OCI-M1 (cell line): ENCODE measurements around the gene WFS1.

Experiments
- DNase-seq: peaks from one replicate; lab custom pipeline; 2025; lab: John Stamatoyannopoulos, UW

WFS1 gene

GRCh38 chr4:6299875-6300274 is 30.2 kb downstream of the WFS1 start:
- no peak for DNase-seq

- DNase-seq = no peak
These were observed 30.7 kb downstream of the WFS1 start for GRCh38 chr4:6300359-6300758.

GRCh38 chr4:6301051-6301731 is 31.5 kb downstream of the WFS1 start:
- no peak for DNase-seq

GRCh38 chr4:6301732-6302442 is 32.2 kb downstream of the WFS1 start:
- no peak for DNase-seq

GRCh38 chr4:6302869-6303268 is 33.2 kb downstream of the WFS1 start:
- DNase-seq = no peak

GRCh38 chr4:6303943-6304342 is 34.3 kb downstream of the WFS1 start:
- DNase-seq = no peak

- DNase-seq = no peak
These were observed 36.6 kb downstream of the WFS1 start for GRCh38 chr4:6306299-6306698.

- no peak for DNase-seq
These were observed 37.6 kb downstream of the WFS1 start for GRCh38 chr4:6307230-6307629.

- no peak for DNase-seq
These were observed 38.2 kb downstream of the WFS1 start for GRCh38 chr4:6307891-6308290.

GRCh38 chr4:6308899-6309643 is 39.4 kb downstream of the WFS1 start:
- DNase-seq = no peak

GRCh38 chr4:6309777-6310176 is 40.1 kb downstream of the WFS1 start:
- no peak for DNase-seq

- no peak for DNase-seq
These were observed 43.6 kb downstream of the WFS1 start for GRCh38 chr4:6313216-6313615.

GRCh38 chr4:6316461-6317003 is 46.9 kb downstream of the WFS1 start:
- no peak for DNase-seq

GRCh38 chr4:6318206-6318605 is 48.6 kb downstream of the WFS1 start:
- no peak for DNase-seq

GRCh38 chr4:6319530-6320150 is 50.0 kb downstream of the WFS1 start:
- no peak for DNase-seq

GRCh38 chr4:6320663-6321062 is 51.0 kb downstream of the WFS1 start:
- no peak for DNase-seq

- DNase-seq = no peak
These were observed 51.7 kb downstream of the WFS1 start for GRCh38 chr4:6321361-6321760.

GRCh38 chr4:6322067-6322760 is 52.6 kb downstream of the WFS1 start:
- DNase-seq = no peak

- no peak for DNase-seq
These were observed 53.3 kb downstream of the WFS1 start for GRCh38 chr4:6322761-6323566.

GRCh38 chr4:6324461-6324998 is 54.9 kb downstream of the WFS1 start:
- DNase-seq = no peak
